HG03064 (cell line): ENCODE measurements around the gene USP9X.
A peak's percentile ranks its signal among the peaks of the same experiment; 100 is the strongest.
"Not testable (repeated sequence)": the region's sequence is repeated elsewhere in the genome, so short reads cannot be mapped to it uniquely, and the experiment has no call there.

ENCODE experiments used
- ATAC-seq: cut with Tn5 transposase; IDR thresholded peaks from one replicate; pipeline ENCODE4 v1.9.1; 2021; ENCODE audit warnings: low read depth; ENCODE audit not compliant: unreplicated experiment

Gene USP9X

GRCh38 chrX:41180194-41180908, 95.1 kb downstream of the USP9X start:
- ATAC-seq = peak; percentile 64

GRCh38 chrX:41184312-41184711, 99.1 kb downstream of the USP9X start:
- ATAC-seq = no peak

- ATAC-seq = not testable (repeated sequence)
These were observed 101.7 kb downstream of the USP9X start for GRCh38 chrX:41186946-41187345.

- no peak for ATAC-seq
These were observed 103.9 kb downstream of the USP9X start for GRCh38 chrX:41189156-41189555.

GRCh38 chrX:41192880-41193279, 107.6 kb downstream of the USP9X start:
- no peak for ATAC-seq

GRCh38 chrX:41198410-41198809, 113.2 kb downstream of the USP9X start:
- ATAC-seq = no peak

- ATAC-seq = no peak
These were observed 115.5 kb downstream of the USP9X start for GRCh38 chrX:41200785-41201184.

- no peak for ATAC-seq
These were observed 124.6 kb downstream of the USP9X start for GRCh38 chrX:41209853-41210252.

- ATAC-seq = no peak
These were observed 139.4 kb downstream of the USP9X start for GRCh38 chrX:41224605-41225004.

GRCh38 chrX:41233988-41234387, 148.7 kb downstream of the USP9X start:
- no peak for ATAC-seq

- not testable (repeated sequence) for ATAC-seq
These were observed 149.2 kb downstream of the USP9X start for GRCh38 chrX:41234471-41234870.

GRCh38 chrX:41234962-41235361, 149.7 kb downstream of the USP9X start:
- ATAC-seq = no peak

GRCh38 chrX:41236629-41237028, 151.4 kb downstream of the USP9X start:
- peak; percentile 84 for ATAC-seq

GRCh38 chrX:41240509-41240908, 155.3 kb downstream of the USP9X start:
- no peak for ATAC-seq

GRCh38 chrX:41241962-41242361, 156.7 kb downstream of the USP9X start:
- ATAC-seq = no peak

GRCh38 chrX:41245641-41246040, 160.4 kb downstream of the USP9X start:
- ATAC-seq = no peak

- no peak for ATAC-seq
These were observed 165.6 kb downstream of the USP9X start for GRCh38 chrX:41250867-41251266.

- ATAC-seq = no peak
These were observed 172.6 kb downstream of the USP9X start for GRCh38 chrX:41257801-41258200.

GRCh38 chrX:41258226-41258625, 173.0 kb downstream of the USP9X start:
- no peak for ATAC-seq

- ATAC-seq = no peak
These were observed 173.6 kb downstream of the USP9X start for GRCh38 chrX:41258871-41259270.

GRCh38 chrX:41259516-41259915, 174.3 kb downstream of the USP9X start:
- no peak for ATAC-seq

GRCh38 chrX:41265615-41266014, 180.4 kb downstream of the USP9X start:
- no peak for ATAC-seq

- ATAC-seq = no peak
These were observed 188.4 kb downstream of the USP9X start for GRCh38 chrX:41273638-41274037.
